ENCODE data around the gene TRABD2B. TPM values are rescaled to one million over a fixed set of nuclear protein-coding genes. Genes with fewer than 3 reads are reported as not detected.

The TRABD2B gene
- polyA plus RNA-seq, 1 experiment = not detected

GRCh38 chr1:47901001-47901575, 96.1 kb downstream of the TRABD2B start:
- no peak for DNase-seq (ENCODE audit: low read depth, low spot score)
- CTCF ChIA-PET = no interaction called here
- Histone ChIP-seq H3K27ac (ENCODE audit: low read depth, low read length) (no peak overlapping the region), H3K27me3 (ENCODE audit: control insufficient read depth, insufficient read depth, low read length) (no peaks in the 10 kb centered on the region), H3K9me3 (ENCODE audit: control insufficient read depth, insufficient read depth, low read length) (no peaks in the 10 kb centered on the region), H3K4me3 (ENCODE audit: low read depth, low read length) (no peak overlapping the region)
- POLR2A ChIA-PET = no interaction called here
- TF ChIP-seq CTCF (IDR thresholded peaks at IDR 0.05; ENCODE audit: low read depth, low read length) = no peak

GRCh38 chr1:47898133-47898845, 98.9 kb downstream of the TRABD2B start:
- CTCF ChIA-PET = no interaction called here

GRCh38 chr1:47895279-47896125, 101.7 kb downstream of the TRABD2B start:
- no peak for DNase-seq (ENCODE audit: low read depth, low spot score)
- no peaks in the 10 kb centered on the region for H3K9me3 ChIP-seq (ENCODE audit: control insufficient read depth, insufficient read depth, low read length)
- H3K4me3 ChIP-seq (ENCODE audit: low read depth, low read length) = no peak overlapping the region
- ChIA-PET CTCF (no interaction called here), POLR2A (no interaction called here)
- H3K27ac ChIP-seq (ENCODE audit: low read depth, low read length) = no peak overlapping the region
- no peaks in the 10 kb centered on the region for H3K27me3 ChIP-seq (ENCODE audit: control insufficient read depth, insufficient read depth, low read length)
- no peak for TF ChIP-seq CTCF (IDR thresholded peaks at IDR 0.05; ENCODE audit: low read depth, low read length)

More at GRCh38 chr1:47898133-47898845, 98.9 kb downstream of the TRABD2B start:
- no peak for TF ChIP-seq CTCF (IDR thresholded peaks at IDR 0.05; ENCODE audit: low read depth, low read length)
- Histone ChIP-seq H3K27me3 (ENCODE audit: control insufficient read depth, insufficient read depth, low read length) (no peaks in the 10 kb centered on the region), H3K9me3 (ENCODE audit: control insufficient read depth, insufficient read depth, low read length) (no peaks in the 10 kb centered on the region), H3K27ac (ENCODE audit: low read depth, low read length) (no peak overlapping the region), H3K4me3 (ENCODE audit: low read depth, low read length) (no peak overlapping the region)
- POLR2A ChIA-PET = no interaction called here
- no peak for DNase-seq (ENCODE audit: low read depth, low spot score)

- no peak for TF ChIP-seq CTCF (IDR thresholded peaks at IDR 0.05; ENCODE audit: low read depth, low read length)
- CTCF ChIA-PET = no interaction called here
- DNase-seq (ENCODE audit: low read depth, low spot score) = no peak
- H3K27ac ChIP-seq (ENCODE audit: low read depth, low read length) = no peak overlapping the region
- H3K9me3 ChIP-seq (ENCODE audit: control insufficient read depth, insufficient read depth, low read length) = no peaks in the 10 kb centered on the region
- no peak overlapping the region for H3K4me3 ChIP-seq (ENCODE audit: low read depth, low read length)
- no peaks in the 10 kb centered on the region for H3K27me3 ChIP-seq (ENCODE audit: control insufficient read depth, insufficient read depth, low read length)
- POLR2A ChIA-PET = no interaction called here
These were observed 102.5 kb downstream of the TRABD2B start for GRCh38 chr1:47894410-47895278.

All from AG04450 (cell line).